AG20443 (cell line): ENCODE data around the gene ZNF318.
"Not testable (repeated sequence)": the region's sequence is repeated elsewhere in the genome, so short reads cannot be mapped to it uniquely, and the experiment has no call there.

Source experiments
- DNase-seq: peaks from one replicate; pipeline ENCODE4 v3.0.0; 2012; ENCODE audit warnings: low spot score, mixed read lengths

Gene ZNF318, protein sequence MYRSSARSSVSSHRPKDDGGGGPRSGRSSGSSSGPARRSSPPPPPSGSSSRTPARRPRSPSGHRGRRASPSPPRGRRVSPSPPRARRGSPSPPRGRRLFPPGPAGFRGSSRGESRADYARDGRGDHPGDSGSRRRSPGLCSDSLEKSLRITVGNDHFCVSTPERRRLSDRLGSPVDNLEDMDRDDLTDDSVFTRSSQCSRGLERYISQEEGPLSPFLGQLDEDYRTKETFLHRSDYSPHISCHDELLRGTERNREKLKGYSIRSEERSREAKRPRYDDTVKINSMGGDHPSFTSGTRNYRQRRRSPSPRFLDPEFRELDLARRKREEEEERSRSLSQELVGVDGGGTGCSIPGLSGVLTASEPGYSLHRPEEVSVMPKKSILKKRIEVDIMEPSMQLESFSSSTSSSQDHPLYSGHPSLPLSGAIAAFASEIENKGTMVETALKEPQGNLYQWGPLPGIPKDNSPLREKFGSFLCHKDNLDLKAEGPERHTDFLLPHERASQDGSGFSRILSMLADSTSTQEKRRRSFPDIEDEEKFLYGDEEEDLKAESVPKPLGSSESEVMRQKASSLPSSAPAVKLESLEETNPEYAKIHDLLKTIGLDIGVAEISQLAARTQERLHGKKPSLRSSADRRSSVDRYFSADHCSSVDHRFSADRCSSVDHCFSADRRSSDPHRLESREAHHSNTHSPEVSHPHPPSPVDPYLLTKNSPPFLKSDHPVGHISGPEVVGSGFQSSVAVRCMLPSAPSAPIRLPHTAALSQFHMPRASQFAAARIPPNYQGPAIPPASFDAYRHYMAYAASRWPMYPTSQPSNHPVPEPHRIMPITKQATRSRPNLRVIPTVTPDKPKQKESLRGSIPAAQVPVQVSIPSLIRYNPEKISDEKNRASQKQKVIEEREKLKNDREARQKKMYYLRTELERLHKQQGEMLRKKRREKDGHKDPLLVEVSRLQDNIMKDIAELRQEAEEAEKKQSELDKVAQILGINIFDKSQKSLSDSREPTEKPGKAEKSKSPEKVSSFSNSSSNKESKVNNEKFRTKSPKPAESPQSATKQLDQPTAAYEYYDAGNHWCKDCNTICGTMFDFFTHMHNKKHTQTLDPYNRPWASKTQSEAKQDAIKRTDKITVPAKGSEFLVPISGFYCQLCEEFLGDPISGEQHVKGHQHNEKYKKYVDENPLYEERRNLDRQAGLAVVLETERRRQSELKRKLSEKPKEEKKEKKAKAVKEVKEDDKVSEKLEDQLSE (N-terminal part only)

DNA sequence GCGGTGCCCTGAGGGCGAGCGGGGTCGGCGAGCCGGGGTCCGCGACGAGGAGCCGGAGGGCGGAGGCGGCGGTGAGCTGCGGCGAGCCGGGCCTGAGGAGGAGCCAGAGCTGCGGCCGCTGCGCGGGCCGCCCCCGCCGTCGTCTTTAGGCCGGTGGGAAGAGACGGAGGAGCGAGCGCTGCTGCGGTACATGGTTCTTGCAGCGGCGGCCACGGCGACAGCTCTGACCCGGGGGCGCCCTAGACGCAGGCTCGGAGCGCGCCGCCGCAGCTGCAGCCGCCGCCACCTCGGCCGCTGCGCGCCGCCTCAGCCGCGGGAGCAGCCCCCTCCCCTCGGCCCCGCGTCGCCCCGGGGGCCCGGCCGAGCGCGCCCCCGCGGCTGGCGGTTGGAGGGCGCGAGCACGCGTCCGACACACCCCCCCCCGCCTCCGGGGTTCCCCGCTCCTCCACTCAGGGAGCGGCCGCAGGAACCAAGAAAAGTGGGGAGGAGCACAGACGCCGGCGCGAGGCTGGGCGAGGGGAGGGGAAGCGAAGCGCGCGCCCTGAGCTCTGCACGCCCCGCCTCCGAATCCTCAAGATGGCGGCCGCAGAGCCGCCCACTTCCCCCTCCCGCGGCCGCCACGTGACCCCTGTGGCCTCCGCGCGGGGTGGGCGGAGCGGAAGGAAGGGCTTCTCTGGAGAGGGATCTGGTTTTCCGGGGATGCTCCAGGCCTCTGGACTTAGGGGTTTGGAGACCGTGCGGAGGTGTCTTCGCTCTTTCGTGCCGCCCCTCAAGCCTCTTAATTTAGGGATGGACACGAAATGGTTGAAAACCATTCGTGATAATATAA is at the start of gene ZNF318:
Gene ZNF318, minus strand, starts transcription at position 474 of the 829 bp plus-strand sequence. Its CDS starts 282 bp downstream, at position 192.
- peak; percentile 98 for DNase-seq

DNA sequence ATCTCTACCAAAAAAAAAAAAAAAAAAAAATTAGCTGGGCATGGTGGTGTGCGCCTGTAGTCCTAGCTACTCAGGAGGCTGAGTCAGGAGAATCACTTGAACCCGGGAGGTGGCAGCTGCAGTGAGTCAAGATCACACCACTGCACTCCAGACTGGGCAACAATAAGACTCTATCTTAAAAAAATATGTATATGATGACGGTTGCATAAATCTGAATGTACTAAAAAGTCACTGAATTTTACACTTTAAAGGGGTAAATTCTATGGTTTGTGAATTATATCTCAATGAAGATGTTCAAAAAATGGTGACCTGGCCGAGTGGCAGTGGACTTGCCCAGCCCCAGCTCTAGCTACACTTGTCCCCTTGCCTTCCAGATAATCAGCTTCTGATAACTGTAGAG is 47.5 kb upstream of the ZNF318 start:
- no peak for DNase-seq

DNA sequence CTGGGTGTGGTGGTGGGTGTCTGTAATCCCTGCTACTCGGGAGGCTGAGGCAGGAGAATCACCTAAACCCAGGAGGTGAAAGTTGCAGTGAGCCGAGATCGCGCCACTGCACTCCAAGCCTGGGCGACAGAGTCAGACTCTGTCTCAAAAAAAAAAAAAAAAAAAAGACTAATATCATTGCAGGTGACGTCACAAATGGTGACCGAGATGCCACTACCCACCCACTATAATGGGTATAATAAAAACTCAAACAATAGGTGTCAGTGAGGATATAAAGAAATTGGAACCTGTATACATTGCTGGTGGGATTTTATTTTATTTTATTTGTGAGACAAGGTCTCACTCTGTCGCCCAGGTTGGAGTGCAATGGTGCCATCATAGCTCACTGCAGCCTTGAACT is 45.8 kb upstream of the ZNF318 start:
- not testable (repeated sequence) for DNase-seq

DNA sequence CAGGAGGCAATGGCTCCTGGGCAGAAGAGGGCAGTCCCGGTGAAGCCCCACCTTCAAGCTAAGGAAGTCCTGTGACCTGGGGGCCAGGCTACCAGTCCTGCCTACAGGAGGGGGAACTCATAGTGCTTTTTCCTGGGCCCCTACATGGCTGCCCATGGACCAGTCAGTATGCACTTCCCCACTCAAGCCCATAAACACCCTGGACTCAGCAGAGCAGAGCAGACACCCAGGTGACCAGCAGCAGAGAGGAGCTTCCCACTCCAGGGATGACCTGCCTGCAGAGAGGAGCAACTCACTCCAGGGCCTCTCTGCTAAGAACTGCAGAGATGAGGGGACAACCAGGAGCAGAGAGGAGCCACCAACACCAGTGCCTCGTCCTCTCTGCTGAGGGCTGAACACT is 43.6 kb upstream of the ZNF318 start:
- DNase-seq: no peak

DNA sequence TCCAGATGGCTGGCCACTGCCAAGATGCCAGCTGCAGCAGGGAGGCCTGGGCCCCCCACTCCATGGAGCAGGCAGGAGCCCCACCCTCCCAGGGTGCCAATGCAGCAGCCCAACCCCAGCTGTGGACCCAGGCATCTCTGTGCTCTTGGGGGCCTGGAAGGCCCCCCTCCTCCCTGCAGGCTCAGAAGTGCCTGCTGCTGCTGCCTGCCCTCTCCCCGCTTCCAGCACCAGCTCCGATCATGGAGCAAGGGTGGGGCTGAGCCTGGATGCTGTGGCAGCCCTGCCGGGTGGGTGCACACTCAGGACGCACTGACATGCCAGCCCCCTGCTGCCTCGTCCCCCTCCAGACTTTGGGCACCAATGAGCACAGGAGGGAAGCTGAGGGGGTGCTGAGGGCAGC is 43.1 kb upstream of the ZNF318 start:
- DNase-seq: no peak

DNA sequence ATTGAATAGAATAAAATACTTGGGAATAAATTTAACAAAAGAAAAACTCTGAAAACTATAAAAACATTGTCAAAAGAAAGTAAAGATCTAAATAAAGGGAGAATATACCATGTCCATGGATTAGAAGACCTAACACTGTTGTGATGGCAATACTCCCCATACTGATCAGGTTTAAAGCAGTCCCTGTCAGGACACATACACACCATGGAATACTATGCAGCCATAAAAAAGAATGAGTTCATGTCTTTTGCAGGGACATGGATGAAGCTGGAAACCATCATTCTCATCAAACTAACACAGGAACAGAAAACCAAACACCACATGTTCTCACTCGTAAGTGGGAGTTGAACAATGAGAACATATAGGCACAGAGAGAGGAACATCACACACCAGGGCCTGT is 41.3 kb upstream of the ZNF318 start:
- DNase-seq: not testable (repeated sequence)

DNA sequence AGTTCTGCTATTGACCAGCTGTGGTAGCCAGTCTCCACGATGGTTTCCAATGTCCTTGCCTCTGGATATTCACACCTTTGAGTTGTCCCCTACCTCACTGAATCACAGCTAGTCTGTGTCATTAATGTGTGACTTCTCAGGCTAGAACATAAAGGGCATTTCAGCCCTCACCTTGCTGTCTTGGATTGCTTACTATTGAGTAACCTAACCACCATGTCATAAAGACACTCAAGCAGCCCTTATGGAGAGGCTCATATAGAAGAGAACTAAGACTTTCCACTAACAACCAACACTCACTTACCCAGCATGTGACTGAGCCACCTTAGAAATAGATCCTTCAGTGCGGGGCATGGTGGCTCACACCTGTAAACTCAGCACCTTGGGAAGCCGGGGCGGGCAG is 38.8 kb upstream of the ZNF318 start:
- DNase-seq: no peak

DNA sequence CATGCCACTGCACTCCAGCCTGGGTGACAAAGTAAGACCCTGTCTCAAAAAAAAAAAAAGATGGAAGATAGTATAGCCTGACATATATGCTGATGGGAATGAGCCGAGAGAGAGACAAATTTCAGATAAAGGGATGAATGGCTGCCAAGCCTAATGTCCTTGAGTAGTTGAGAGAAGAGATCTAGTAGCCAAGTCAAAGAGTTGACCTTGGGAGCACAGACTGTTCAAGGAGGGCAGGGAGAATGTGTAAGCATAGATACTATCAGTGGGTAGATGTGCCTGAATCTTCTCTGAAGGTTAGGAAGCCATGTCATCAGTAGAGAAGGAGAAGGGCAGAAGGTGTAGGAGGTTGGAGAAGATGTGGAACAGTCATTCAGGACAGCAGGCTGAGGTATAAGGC is 37.8 kb upstream of the ZNF318 start:
- no peak for DNase-seq

DNA sequence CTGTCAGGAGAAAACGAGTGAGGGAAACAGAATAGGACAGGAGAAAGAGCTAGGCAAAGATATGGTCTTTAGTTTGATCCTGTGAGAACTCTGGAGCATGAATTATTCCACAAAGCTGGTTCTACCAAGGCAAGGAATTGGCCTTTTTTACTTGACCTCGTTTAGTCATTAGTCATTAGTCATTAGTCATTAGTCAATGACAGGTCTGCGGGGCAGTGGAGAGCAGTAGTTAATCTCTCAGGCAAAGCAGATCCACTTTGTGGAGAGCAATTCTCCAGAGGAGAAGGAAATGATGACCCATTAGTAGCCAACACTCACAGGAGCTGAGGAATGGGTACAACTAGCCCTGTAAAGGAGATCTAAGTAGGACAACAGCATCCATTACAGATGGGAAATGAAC is 35.9 kb upstream of the ZNF318 start:
- DNase-seq: no peak

DNA sequence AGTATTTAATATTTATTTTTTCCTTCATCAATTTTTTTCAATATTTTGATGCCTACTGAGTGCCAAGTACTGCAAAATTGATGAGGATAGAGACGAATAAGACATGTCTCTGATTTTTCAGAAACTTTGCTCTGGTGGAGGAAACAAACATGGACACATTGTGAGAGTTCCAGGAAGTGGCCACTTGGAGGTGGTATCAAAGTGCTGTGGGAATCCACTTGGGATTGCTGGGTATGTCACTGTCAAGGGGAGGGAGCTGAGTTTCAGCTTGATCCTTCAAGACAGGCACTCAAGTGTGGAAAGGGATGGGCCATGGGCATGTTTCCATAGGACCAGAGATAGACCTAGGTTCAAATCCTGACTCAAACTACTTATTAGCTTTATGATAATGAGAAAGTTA is 33.4 kb upstream of the ZNF318 start:
- DNase-seq: no peak

DNA sequence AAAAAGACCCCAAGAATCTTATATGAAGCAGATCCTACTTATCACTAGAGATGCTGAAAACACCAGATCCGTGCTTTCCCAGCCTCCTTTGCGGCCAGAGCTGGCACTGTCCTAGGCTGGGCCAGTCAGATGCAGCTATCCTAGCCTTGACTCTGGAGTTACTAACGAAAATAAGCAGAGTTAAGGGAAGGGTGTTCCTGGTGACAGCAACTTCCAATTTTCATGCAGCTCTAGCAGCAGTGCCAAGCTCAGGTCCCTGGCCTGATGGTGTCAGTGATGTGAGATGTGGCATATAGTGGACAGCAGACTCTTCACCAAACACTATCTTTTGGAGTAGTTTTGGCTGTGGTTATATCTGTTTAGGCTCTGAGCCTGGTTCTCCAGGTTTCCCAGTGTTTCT is 32.3 kb upstream of the ZNF318 start:
- no peak for DNase-seq

DNA sequence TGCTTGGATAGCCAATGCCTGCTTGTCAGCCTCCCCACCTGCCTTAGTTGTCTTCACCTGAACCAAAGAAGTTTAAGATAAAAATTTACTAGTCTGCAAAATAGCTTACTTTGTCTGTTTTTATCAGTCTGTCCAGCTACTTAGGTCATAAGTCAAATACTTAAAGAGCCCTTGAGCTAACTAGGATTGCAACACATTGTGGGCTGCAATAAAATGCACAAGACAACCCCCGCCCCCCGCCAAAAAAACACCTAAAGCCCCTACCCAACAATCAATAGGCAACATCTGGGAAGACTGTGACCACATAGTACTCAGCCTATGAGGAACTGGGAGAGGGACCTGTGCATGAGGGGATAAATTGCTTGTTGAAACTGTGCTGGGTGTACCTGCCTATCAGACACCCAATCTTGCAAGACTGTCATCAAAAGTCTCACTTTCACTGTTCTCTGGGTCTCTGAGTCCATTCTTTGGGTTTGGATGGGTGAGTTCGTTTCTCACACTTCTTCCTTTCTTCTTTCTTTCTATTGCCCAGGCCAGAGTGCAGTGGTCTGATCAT is 30.6 kb upstream of the ZNF318 start:
- DNase-seq: no peak

DNA sequence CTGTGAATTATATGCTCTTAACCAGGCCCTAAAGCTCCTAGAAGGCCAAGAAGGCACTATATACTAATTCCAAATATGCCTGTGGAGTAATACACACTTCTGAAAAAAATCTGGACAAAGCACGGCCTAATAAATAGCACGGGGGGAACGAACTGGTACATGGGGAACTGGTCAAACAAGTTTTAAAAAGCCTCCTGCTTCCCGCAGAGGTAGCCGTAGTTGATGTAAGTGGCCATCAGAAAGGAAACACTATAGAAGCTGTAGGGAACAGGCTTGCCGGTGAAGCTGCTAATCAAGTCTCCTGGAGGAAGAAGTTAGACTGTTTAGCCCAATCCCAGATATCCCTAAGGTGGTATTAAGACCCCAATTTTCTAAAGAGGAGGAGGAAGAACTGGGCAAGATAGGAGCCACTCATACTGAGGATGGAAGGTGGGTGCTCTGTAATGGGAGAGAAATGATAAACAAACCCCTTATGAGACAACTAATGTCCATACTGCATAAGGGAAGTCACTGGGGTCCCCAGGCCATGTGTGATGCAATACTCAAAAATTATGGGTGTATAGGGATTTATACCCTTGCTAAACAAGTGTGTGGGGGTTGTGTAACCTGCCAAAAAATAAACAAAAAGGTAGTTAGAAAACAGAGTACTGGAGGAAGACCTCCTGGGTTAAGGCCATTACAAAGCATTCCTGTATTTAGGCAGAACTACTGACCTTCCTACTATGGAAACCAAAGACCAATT is 27.1 kb upstream of the ZNF318 start:
- DNase-seq: no peak

DNA sequence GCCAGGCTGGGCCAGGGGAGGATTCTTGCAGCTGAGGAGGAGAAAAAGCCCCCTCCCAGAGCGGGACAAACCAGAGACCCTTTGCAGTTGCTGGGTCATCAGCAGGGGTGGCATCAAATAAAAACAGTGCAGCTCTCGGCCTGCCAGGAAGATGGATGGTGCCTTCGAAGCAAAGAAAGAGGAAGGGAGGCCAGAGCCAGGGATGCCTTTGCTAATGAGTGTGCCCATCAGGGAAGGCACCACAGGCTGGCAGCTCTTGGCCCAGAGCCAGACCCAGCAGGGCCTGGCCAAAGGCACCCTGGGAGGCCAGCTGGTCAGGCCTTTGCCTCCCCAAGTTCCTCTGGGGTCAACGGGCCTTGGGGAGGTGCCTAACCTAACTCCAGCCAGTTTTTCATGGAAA is 26.3 kb upstream of the ZNF318 start:
- DNase-seq: no peak

DNA sequence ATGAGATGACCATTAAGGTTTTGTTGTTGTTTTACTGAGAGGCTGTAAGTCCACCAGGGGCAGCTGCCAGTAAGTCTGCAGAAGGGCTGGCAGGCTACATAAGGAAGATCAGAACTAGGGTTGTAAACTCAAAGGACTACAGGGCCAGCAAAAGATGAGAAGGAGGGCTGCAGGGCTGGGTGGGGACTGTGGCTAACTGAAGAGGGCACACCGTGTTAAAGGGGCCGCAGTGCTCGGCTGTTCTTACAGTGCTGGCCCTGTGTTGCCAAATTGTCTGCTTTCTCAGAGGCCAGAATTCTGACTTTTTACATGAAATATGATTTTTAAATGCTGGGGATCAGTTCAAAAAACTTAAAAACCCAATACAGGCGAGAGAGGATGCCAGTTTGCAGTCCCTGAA is 25.5 kb upstream of the ZNF318 start:
- no peak for DNase-seq

DNA sequence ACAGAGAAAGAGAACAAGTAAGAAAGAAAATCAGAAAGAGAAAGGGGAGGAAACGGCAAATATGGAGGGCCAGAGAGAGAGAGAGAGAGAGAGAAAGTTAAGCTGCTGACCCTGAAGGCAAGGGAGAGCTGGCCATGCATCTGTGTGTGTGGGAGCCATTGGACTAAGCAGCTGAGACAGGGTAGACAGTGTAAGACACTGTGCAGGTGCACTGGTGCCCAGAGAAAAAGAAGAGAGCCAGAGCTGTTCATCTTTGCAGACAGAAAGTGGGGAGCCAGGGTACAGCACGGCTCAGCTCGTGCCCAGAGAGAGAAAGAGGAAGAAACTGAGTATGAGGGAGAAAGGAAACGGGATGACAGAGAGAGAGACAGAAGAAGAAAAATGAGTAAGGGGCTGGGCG is 24.2 kb upstream of the ZNF318 start:
- no peak for DNase-seq

DNA sequence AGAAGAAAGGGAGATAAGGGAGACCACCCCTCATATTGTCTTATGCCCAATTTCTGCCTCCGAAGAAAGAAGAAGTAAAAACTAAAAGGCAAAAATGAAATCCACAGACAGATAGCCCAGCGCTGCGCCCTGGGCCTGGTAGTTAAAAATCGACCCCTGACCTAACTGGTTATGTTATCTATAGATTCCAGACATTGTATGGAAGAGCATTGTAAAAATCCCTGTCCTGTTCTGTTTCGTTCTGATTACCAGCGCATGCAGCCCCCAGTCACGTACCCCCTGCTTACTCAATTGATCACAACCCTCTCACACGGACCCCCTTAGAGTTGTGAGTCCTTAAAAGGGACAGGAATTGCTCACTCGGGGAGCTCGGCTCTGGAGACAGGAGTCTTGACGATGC is 23.7 kb upstream of the ZNF318 start:
- DNase-seq: not testable (repeated sequence)

DNA sequence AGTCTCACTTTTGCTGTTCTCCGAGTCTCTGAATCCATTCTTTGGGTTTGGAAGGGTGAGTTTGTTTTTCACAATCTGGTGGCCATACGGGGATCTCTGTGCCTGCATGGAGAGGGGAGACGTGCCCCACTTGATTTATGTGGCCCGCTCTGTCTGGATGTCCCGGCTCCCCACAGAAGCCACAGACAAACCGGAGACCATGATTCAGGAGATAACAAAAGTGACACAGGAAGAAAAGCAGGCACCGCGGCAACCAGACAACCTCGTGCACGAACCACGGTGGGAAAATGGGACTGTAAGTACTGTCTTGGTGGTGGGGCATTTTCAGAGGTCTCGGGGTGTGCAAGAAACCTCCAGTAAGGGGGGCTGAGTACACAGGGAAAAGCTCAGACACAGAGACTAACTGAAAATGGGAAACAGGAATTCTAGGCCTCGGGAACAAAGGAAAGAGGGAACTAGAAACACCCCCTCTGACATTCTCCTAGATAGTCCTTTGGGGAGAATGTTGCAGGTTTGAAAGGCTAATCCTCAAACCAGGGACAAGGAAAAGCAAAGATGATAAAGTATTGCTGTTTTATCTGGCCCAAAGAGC is 22.1 kb upstream of the ZNF318 start:
- DNase-seq: no peak

DNA sequence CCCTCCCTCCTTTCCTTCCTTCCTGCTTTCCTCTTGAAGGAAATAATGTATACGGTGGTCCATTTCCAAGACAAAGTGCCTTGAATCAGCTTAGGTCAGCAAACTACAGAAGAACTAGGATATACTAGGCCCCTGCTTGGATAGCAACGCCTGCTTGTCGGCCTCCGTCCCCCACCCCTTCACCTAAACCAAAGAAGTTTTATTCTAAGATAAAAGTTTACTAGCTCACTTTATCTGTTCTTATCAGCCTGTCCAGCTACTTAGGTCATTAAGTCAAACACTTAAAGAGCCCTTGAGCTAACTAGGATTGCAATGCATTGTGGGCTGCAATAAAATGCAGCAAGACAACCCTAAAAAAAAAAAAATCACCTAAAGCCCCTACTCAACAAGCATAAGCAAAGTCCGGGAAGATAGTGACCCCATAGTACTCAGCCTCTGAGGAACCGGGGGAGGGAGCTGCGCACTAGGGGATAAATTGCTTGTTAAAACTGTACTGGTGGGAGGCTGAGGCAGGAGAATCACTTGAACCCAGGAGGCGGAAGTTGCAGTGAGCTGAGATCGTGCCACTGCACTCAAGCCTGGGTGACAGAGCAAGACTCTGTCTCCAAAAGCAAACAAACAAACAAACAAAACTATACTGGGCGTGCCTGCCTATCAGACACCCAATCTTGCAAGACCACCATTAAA is 21.4 kb upstream of the ZNF318 start:
- DNase-seq: not testable (repeated sequence)
